ENCODE results near the gene ZNF780A. TPM values are rescaled to one million over a fixed set of nuclear protein-coding genes. Genes with fewer than 3 reads are reported as not detected.

The ZNF780A gene
- total and polyA plus RNA-seq, 2 of the 13 experiments (the other 11 are each of a cell fraction or from before 2014, with no cell fraction given) = 13.5 to 22.7 TPM

DNA sequence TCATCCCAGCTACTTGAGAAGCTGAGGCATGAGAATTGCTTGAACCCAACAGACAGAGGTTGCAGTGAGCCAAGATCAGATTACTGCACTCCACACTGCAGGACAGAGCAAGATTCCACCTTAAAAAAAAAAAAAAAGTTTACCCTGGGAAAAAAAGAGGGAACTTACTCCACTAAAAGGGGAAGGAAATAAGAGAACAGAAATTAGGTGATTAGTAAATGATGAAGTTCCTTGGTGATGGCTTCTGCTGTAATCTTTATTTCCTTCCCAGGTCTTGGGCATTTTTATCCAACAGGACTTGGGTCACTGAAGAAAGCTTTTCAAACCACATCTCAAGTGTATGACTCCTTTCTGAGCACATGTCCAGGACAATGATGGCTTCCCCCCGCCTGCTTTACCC, 9.3 kb downstream of the ZNF780A start:
- no peak for DNase-seq (ENCODE audit: low spot score)
- Histone ChIP-seq H3K36me3 (replicated peaks in 1 of 2; ENCODE audit: control insufficient read depth in 1 of 2, insufficient read depth in 2 of 2, low read length in 2 of 2) (peaks cover 13 to 53% of the 10 kb centered on the region in 2 experiments), H3K79me2 (ENCODE audit: insufficient read depth, low read length) (peaks cover 14% of the 10 kb centered on the region), H3K4me3 (replicated peaks in 1 of 3; ENCODE audit: insufficient read depth in 1 of 3, low read depth in 2 of 3, low read length in 3 of 3) (no peak overlapping the region), H3K9me3 (ENCODE audit: low read length) (no peaks in the 10 kb centered on the region), H3K27me3 (ENCODE audit: control insufficient read depth in 1 of 2, insufficient read depth in 2 of 2, low read length in 2 of 2) (no peaks in the 10 kb centered on the region), H3K9ac (ENCODE audit: insufficient read depth, low read depth, low read length) (no peak overlapping the region), H3K4me1 (ENCODE audit: insufficient read depth, low read length) (peaks cover 20% of the 10 kb centered on the region), H4K20me1 (ENCODE audit: insufficient read depth, low read length) (no peaks in the 10 kb centered on the region), H3K4me2 (ENCODE audit: low read depth, low read length) (no peak overlapping the region), H2AFZ (ENCODE audit: low read length) (no peak overlapping the region), H3K27ac (ENCODE audit: extremely low read length, insufficient read depth, low read length) (no peak overlapping the region)
- no peak for ATAC-seq
- ChIA-PET POLR2A (no interaction called here), CTCF (ENCODE audit: low intra/inter-chr PET ratio, low total read pairs) (no interaction called here)
- no peak for TF ChIP-seq RARA (CRISPR knock-in tag; IDR thresholded peaks at IDR 0.05)
- TF ChIP-seq, protein P1, sequence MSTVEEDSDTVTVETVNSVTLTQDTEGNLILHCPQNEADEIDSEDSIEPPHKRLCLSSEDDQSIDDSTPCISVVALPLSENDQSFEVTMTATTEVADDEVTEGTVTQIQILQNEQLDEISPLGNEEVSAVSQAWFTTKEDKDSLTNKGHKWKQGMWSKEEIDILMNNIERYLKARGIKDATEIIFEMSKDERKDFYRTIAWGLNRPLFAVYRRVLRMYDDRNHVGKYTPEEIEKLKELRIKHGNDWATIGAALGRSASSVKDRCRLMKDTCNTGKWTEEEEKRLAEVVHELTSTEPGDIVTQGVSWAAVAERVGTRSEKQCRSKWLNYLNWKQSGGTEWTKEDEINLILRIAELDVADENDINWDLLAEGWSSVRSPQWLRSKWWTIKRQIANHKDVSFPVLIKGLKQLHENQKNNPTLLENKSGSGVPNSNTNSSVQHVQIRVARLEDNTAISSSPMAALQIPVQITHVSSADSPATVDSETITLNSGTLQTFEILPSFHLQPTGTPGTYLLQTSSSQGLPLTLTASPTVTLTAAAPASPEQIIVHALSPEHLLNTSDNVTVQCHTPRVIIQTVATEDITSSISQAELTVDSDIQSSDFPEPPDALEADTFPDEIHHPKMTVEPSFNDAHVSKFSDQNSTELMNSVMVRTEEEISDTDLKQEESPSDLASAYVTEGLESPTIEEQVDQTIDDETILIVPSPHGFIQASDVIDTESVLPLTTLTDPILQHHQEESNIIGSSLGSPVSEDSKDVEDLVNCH (CRISPR knock-in tag; IDR thresholded peaks at IDR 0.05) = no peak
- FAIRE-seq = no peak
- in situ Hi-C loops (cut with HindIII; ENCODE audit: extremely low pct_ligation_motif_present, low pct_unique_long_range_greater_than_20kb) = no loop called here
- no TSS peak for BruUV-seq (replicated peaks)
- 95% methylated on average over 1 of the region's 1 CpG for WGBS (ENCODE audit: low lambda C conversion rate)
- intact Hi-C loops (cut with micrococcal nuclease; ENCODE audit: unreplicated experiment) = no loop called here

DNA sequence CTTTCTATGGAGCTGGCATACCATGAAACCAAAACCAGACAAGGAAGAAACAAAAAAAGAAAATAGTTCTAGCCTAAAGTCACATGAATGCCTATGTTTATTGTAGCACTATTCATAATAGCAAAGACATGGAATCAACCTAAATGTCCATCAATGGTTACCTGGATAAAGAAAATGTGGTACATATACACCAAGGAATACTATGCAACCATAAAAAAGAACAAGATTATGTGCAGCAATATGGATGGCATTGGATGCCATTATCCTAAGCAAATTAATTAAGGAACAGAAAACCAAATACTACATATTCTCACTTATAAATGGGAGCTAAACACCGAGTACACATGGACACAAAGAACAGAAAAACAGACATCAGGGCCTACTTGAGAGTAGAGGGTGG, 10.5 kb downstream of the ZNF780A start:
- BruUV-seq (replicated peaks) = no TSS peak
- H3K27me3 ChIP-seq (ENCODE audit: control insufficient read depth in 1 of 2, insufficient read depth in 2 of 2, low read length in 2 of 2) = no peaks in the 10 kb centered on the region
- no peak overlapping the region for H3K9ac ChIP-seq (ENCODE audit: insufficient read depth, low read depth, low read length)
- no peak overlapping the region for H2AFZ ChIP-seq (ENCODE audit: low read length)
- no peak for DNase-seq (ENCODE audit: low spot score)
- H3K79me2 ChIP-seq (ENCODE audit: insufficient read depth, low read length) = peaks cover 8% of the 10 kb centered on the region
- H4K20me1 ChIP-seq (ENCODE audit: insufficient read depth, low read length) = no peaks in the 10 kb centered on the region
- H3K27ac ChIP-seq (ENCODE audit: extremely low read length, insufficient read depth, low read length) = no peak overlapping the region
- no peak overlapping the region for H3K4me3 ChIP-seq (replicated peaks in 1 of 3; ENCODE audit: insufficient read depth in 1 of 3, low read depth in 2 of 3, low read length in 3 of 3)
- intact Hi-C loops (cut with micrococcal nuclease; ENCODE audit: unreplicated experiment) = no loop called here
- no peak for ATAC-seq
- H3K36me3 ChIP-seq (replicated peaks in 1 of 2; ENCODE audit: control insufficient read depth in 1 of 2, insufficient read depth in 2 of 2, low read length in 2 of 2) = peaks cover 16 to 64% of the 10 kb centered on the region in 2 experiments
- H3K9me3 ChIP-seq (ENCODE audit: low read length) = no peaks in the 10 kb centered on the region
- WGBS (ENCODE audit: low lambda C conversion rate) = 100% methylated on average over 1 of the region's 1 CpG
- ChIA-PET CTCF (ENCODE audit: low intra/inter-chr PET ratio, low total read pairs) (no interaction called here), POLR2A (no interaction called here)
- in situ Hi-C loops (cut with HindIII; ENCODE audit: extremely low pct_ligation_motif_present, low pct_unique_long_range_greater_than_20kb) = no loop called here
- H3K4me1 ChIP-seq (ENCODE audit: insufficient read depth, low read length) = peaks cover 12% of the 10 kb centered on the region
- no peak for FAIRE-seq
- H3K4me2 ChIP-seq (ENCODE audit: low read depth, low read length) = no peak overlapping the region
- TF ChIP-seq MED13 (CRISPR knock-in tag; IDR thresholded peaks at IDR 0.05) (no peak), E2F1 (CRISPR knock-in tag; IDR thresholded peaks at IDR 0.05) (no peak), ZNF510 (CRISPR knock-in tag; IDR thresholded peaks at IDR 0.05; ENCODE audit: low read depth) (no peak), ZMAT3 (CRISPR knock-in tag; conservative IDR thresholded peaks at IDR 0.05) (no peak), ZNF607 (CRISPR knock-in tag; IDR thresholded peaks at IDR 0.05; ENCODE audit: borderline replicate concordance) (no peak), EP300 (IDR thresholded peaks at IDR 0.05; ENCODE audit: low read depth in 2 of 2, low read length in 2 of 2) (no peak), EP300 (CRISPR knock-in tag; IDR thresholded peaks at IDR 0.05; ENCODE audit: borderline replicate concordance) (no peak), PRPF4 (IDR thresholded peaks at IDR 0.05; ENCODE audit: low read depth, low read length, poor library complexity, severe bottlenecking) (no peak), NFIB (CRISPR knock-in tag; IDR thresholded peaks at IDR 0.05; ENCODE audit: borderline replicate concordance) (no peak)
- TF ChIP-seq, protein P2, sequence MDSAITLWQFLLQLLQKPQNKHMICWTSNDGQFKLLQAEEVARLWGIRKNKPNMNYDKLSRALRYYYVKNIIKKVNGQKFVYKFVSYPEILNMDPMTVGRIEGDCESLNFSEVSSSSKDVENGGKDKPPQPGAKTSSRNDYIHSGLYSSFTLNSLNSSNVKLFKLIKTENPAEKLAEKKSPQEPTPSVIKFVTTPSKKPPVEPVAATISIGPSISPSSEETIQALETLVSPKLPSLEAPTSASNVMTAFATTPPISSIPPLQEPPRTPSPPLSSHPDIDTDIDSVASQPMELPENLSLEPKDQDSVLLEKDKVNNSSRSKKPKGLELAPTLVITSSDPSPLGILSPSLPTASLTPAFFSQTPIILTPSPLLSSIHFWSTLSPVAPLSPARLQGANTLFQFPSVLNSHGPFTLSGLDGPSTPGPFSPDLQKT (CRISPR knock-in tag; IDR thresholded peaks at IDR 0.05; ENCODE audit: borderline replicate concordance) = no peak
- TF ChIP-seq, protein P3, sequence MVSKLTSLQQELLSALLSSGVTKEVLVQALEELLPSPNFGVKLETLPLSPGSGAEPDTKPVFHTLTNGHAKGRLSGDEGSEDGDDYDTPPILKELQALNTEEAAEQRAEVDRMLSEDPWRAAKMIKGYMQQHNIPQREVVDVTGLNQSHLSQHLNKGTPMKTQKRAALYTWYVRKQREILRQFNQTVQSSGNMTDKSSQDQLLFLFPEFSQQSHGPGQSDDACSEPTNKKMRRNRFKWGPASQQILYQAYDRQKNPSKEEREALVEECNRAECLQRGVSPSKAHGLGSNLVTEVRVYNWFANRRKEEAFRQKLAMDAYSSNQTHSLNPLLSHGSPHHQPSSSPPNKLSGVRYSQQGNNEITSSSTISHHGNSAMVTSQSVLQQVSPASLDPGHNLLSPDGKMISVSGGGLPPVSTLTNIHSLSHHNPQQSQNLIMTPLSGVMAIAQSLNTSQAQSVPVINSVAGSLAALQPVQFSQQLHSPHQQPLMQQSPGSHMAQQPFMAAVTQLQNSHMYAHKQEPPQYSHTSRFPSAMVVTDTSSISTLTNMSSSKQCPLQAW (CRISPR knock-in tag; IDR thresholded peaks at IDR 0.05) = no peak
